Activated T-cell treated with anti-CD3 and anti-CD28 coated beads, Interleukin-2, amount 50 U/mL, for 4 hours (primary cell): Measurements from ENCODE around the gene SH3RF3. TPM values are rescaled to one million over a fixed set of nuclear protein-coding genes. Genes with fewer than 3 reads are reported as not detected.

ENCODE experiments used
- ATAC-seq, 2 donors: fragments of 200-7000 bp; cut with Tn5 transposase; one replicate each; pipeline ENCODE4 v1.10.0; 2021
- DNase-seq: peaks from one replicate; pipeline ENCODE4 v3.0.0-alpha.2; 2020
- H3K27me3 Mint-ChIP-seq: one replicate; pipeline ENCODE4 v1.8.0; 2021; ENCODE audit warnings: low read depth, mixed read lengths
- H3K36me3 Mint-ChIP-seq: one replicate; pipeline ENCODE4 v1.8.0; 2022; ENCODE audit warnings: mixed read lengths; ENCODE audit not compliant: insufficient read depth
- H3K4me1 Mint-ChIP-seq: one replicate; pipeline ENCODE4 v1.8.0; 2021; ENCODE audit warnings: low read depth, mixed read lengths
- H3K4me3 Mint-ChIP-seq: one replicate; pipeline ENCODE4 v1.8.0; 2021; ENCODE audit warnings: mild to moderate bottlenecking, moderate library complexity, mixed read lengths
- H3K9me3 Mint-ChIP-seq: one replicate; pipeline ENCODE4 v1.8.0; 2021; ENCODE audit warnings: mixed read lengths
- total RNA-seq, 3 donors: library from RNA; stranded (reverse); gene quantifications; one replicate each; pipeline ENCODE4 v1.2.1, GENCODE V29; 2021

SH3RF3 gene
- total RNA-seq, 3 donors from 2014 or later = 0.33 to 0.98 (median 0.89) TPM

- Mint-ChIP-seq H3K9me3 (no peaks in the 10 kb centered on the region), H3K36me3 (peaks cover 2% of the 10 kb centered on the region), H3K4me3 (no peak overlapping the region), H3K27me3 (peaks cover 2% of the 10 kb centered on the region), H3K4me1 (peaks cover 2% of the 10 kb centered on the region)
- no peak for DNase-seq
- no peak for ATAC-seq
These were observed 273.2 kb downstream of the SH3RF3 start for GRCh38 chr2:109402180-109402579.

DNA sequence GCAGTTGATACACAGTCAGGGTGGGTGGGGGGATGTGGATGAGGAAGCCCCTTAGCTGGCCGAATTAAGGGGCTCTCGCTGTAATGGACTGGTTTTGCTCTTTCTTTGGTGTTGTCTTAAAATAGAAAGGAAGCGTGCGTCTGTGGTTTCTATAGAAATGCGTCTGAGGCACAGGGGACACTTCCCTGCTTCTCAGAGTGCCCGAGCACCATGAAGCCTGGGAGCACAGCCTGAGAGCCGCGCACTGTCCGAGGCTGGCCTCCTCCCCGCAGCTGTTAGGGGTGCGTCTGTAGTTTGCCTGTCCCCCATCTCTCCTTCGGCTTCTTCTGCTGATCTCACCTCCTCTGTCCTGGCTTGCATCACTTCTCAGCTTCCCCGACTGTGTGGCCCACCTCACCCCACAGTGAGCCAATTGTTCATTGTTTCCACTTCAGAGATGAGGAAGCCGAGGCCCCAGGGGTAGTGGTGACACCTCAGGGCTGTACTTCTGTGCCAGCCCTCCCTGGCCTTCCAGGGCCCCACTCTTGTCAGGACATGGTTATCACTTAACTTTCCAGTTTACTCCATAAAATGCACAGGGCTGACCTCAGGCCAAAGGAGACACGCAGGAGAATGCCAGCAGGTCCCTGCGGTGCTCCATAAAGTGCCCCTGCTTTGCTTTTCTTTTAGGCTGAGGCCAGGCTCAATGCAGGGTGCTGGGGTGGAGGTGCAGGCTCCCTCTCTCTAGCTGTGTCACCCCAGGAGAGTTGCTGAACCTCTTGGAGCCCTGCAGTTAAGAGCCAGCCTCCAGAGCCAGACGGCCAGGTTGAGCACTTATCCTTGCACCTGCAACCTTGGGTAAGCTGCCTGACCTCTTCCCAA is 274.2 kb downstream of the SH3RF3 start:
- ATAC-seq = peak; percentile 36 to 47
- peaks cover 2% of the 10 kb centered on the region for H3K27me3 Mint-ChIP-seq
- no peaks in the 10 kb centered on the region for H3K4me1 Mint-ChIP-seq
- peaks cover 2% of the 10 kb centered on the region for H3K36me3 Mint-ChIP-seq
- no peaks in the 10 kb centered on the region for H3K9me3 Mint-ChIP-seq
- H3K4me3 Mint-ChIP-seq = no peak overlapping the region
- no peak for DNase-seq

DNA sequence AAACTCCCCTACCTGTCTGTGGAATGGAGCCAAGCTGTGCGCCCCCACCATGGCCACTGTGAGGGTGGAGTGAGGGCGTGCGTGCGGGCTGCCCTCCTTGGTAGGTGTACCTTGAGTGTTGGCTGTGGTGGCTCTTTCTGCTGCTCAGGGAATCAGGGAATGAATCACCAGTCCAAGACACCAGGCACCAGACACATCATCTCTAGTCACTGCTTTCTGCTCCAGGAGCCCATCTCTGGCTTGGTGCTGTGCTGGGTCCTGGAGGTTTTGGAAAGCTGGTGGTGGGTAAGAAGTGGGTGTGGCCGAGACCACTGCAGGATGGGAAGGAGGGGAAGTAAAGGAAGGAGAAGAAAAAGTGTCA is 274.8 kb downstream of the SH3RF3 start:
- Mint-ChIP-seq H3K9me3 (no peaks in the 10 kb centered on the region), H3K4me1 (no peaks in the 10 kb centered on the region), H3K36me3 (peaks cover 2% of the 10 kb centered on the region), H3K27me3 (peaks cover 2% of the 10 kb centered on the region), H3K4me3 (no peak overlapping the region)
- ATAC-seq (peak in 1 of 2 donors; percentile 24), DNase-seq (no peak)

DNA sequence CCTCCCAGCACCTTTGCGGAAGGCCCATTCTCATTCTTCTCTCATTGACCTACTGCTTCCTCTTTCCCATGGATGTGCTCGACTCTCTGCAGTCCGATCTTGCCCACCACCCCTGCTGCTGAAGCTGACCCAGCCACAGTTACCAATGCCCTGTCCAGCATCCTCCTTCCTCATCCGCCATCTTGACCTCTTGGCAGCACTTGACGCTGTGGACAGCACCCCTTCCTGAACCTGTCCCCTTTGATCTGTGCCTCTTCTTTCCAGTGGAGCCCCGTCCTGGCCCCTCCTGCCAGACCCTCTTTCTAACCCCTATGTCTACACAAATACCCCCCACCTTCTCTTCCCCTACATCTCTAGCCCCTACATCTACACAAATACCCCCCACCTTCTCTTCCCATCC is 275.7 kb downstream of the SH3RF3 start:
- no peak for DNase-seq
- no peak for ATAC-seq
- H3K4me3 Mint-ChIP-seq = no peak overlapping the region
- no peaks in the 10 kb centered on the region for H3K9me3 Mint-ChIP-seq
- no peaks in the 10 kb centered on the region for H3K4me1 Mint-ChIP-seq
- H3K27me3 Mint-ChIP-seq = peaks cover 2% of the 10 kb centered on the region
- H3K36me3 Mint-ChIP-seq = peaks cover 2% of the 10 kb centered on the region

- H3K4me3 Mint-ChIP-seq = no peak overlapping the region
- no peaks in the 10 kb centered on the region for H3K4me1 Mint-ChIP-seq
- no peak for ATAC-seq
- H3K36me3 Mint-ChIP-seq = peaks cover 2% of the 10 kb centered on the region
- no peaks in the 10 kb centered on the region for H3K9me3 Mint-ChIP-seq
- DNase-seq = no peak
- peaks cover 2% of the 10 kb centered on the region for H3K27me3 Mint-ChIP-seq
These were observed 276.9 kb downstream of the SH3RF3 start for GRCh38 chr2:109405873-109406272.

DNA sequence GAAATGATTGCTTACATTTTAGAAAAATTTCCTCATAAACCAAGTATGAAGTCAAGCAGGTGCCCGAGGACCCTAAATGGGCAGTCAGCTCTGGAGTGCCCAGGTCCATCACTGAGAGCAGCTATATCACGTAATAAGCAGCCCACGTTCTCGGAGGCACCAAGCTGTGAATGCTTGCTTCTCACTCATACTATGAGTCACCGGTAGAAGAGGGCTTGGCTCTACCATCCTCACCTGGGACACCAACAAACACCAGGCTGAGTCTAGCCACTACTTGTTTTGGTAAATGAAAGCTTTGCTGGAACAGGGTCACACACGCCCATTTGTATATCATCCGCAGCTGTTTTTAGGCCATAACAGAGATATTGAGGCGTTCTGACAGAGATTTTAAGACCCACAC is 277.3 kb downstream of the SH3RF3 start:
- DNase-seq (no peak), ATAC-seq (no peak)
- Mint-ChIP-seq H3K4me3 (no peak overlapping the region), H3K4me1 (no peaks in the 10 kb centered on the region), H3K27me3 (peaks cover 2% of the 10 kb centered on the region), H3K9me3 (no peaks in the 10 kb centered on the region), H3K36me3 (peaks cover 2% of the 10 kb centered on the region)

DNA sequence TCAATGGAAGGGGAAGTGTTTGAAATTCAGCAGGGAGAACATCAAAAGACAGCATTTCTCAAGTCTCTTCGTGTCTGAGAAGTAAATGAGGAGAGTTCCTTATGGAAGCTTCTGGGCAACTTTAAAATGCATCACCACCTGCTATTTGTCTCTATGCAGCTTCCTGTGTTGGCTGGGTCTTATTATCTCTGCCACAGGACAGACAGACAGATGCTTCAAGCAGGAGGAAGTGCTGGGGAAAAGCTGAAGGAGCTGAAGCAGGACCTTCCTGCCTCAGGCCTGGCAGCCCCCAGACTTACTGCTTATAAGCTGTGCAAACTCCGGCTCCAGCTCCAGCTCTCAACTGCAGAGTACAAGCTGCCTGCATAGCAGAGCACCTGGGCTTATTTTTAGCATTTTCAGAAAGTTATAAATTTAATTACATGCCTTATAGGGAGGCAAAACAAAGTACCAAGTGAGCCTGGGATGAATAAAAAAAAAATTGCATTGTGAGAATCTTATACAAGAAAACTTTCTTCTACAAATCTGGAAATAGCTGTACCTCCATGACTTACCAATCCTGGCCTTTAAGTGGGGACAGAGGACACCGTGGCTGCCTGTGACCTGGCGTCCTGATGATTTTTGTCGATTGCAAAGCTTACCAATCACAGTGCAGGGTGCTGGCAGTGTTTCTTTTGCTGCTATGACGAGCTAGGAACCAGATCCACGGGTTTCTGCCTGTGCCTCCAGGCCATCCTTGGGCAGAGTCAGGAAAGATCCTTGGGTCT is 278.5 kb downstream of the SH3RF3 start:
- DNase-seq (no peak), ATAC-seq (no peak)
- Mint-ChIP-seq H3K4me1 (no peaks in the 10 kb centered on the region), H3K36me3 (peaks cover 2% of the 10 kb centered on the region), H3K4me3 (no peak overlapping the region), H3K27me3 (peaks cover 2% of the 10 kb centered on the region), H3K9me3 (no peaks in the 10 kb centered on the region)

GRCh38 chr2:109408043-109408335 is 279.0 kb downstream of the SH3RF3 start:
- Mint-ChIP-seq H3K27me3 (peaks cover 2% of the 10 kb centered on the region), H3K4me3 (no peak overlapping the region), H3K9me3 (no peaks in the 10 kb centered on the region), H3K4me1 (no peaks in the 10 kb centered on the region), H3K36me3 (peaks cover 2% of the 10 kb centered on the region)
- DNase-seq = no peak
- ATAC-seq = no peak

DNA sequence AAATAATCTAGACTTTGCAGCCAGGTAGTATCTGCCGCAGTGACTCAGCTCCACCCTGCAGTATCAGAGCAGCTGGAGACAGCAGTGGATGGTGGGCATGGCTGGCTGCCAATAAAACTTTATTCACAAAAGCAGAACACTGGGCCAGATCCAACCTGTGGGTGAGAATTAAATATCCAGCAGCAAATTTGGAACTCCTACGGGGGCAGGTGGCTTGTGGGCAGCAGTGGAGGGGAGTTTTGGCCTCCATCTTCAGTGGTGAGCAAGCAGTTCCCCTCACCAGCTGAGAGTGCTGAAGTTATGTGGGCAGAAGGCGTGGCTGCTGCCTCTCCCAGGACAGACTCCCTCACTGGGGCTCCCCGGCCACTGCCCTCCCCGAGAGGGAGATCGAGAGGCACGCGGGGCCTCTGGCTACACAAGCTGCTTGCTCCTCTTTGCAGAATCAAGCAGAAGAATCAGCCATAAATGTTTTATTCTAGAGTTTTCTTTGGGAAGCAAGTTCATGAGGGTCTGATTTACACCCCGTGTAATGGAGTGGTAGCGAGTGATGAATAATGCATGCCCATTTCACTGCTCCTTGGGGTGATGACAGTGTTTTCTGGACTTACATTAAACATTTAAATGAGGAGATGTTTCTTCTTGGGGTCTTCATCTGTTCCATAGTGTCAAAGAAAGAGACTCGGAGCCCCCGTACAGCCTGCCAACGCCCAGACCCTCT is 280.5 kb downstream of the SH3RF3 start:
- Mint-ChIP-seq H3K27me3 (peaks cover 2% of the 10 kb centered on the region), H3K4me1 (no peaks in the 10 kb centered on the region), H3K9me3 (no peaks in the 10 kb centered on the region), H3K36me3 (peaks cover 2% of the 10 kb centered on the region), H3K4me3 (no peak overlapping the region)
- DNase-seq (no peak), ATAC-seq (no peak)

- Mint-ChIP-seq H3K4me1 (no peaks in the 10 kb centered on the region), H3K9me3 (no peaks in the 10 kb centered on the region), H3K4me3 (no peak overlapping the region), H3K36me3 (peaks cover 2% of the 10 kb centered on the region), H3K27me3 (peaks cover 2% of the 10 kb centered on the region)
- no peak for DNase-seq
- no peak for ATAC-seq
These were observed 281.2 kb downstream of the SH3RF3 start for GRCh38 chr2:109410039-109410815.

- ATAC-seq = no peak
- no peaks in the 10 kb centered on the region for H3K36me3 Mint-ChIP-seq
- no peak for DNase-seq
- H3K27me3 Mint-ChIP-seq = no peaks in the 10 kb centered on the region
- H3K9me3 Mint-ChIP-seq = no peaks in the 10 kb centered on the region
- H3K4me1 Mint-ChIP-seq = no peaks in the 10 kb centered on the region
- no peak overlapping the region for H3K4me3 Mint-ChIP-seq
These were observed 282.8 kb downstream of the SH3RF3 start for GRCh38 chr2:109411640-109412325.

DNA sequence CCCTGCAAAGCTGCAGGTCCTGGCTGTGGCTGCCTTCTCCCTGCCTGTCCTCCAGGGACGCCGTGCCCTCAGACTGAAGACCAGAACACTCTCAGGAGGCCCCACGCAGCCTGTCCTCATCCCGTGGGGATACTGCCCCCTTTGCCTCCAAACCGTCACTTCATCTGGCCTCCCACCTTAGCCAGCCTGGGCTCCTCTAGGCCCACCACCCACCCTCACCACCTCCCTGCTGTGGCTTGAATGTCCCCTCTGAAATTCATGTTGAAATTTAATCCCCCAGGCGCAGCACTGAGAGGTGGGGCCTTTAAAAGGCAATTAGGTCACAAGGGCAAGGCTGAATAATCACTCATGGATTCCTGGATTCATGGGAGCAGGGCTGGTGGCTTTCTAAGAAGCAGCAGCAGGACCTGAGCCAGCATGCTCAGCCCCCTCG is 286.6 kb downstream of the SH3RF3 start:
- no peaks in the 10 kb centered on the region for H3K27me3 Mint-ChIP-seq
- no peak for DNase-seq
- no peak for ATAC-seq

DNA sequence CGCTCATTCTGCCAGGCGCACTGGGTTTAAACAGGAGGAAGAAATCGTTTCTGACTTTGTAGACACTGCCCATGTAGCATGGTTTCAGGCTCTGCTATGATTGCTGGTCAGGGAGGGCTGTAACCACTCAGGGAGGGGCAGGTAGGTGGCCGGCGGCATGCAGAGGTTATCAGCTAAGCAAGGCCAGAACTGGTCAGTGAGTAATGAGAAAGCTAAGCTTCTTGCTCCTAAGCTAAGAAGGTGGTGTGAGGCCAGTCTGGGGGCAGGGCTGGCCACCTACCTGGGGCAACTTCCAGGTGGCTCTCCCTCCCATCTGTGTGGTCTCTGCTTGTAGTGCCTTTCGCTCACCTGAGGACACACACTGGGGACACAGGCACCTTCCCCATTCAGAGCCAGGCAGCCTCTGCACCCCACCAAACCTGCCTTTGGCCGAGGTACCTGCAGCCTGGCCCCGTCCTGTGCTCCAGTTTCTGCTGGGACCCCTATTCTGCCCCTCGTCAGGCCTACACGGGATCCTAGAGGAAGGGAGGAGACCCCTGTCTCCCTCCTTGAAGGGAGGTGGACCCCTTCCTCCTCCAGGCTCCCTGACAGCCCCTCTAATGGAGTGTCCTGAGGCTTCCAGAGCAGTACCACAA is 288.8 kb downstream of the SH3RF3 start:
- H3K4me1 Mint-ChIP-seq = no peaks in the 10 kb centered on the region
- H3K4me3 Mint-ChIP-seq = no peak overlapping the region
- ATAC-seq (no peak), DNase-seq (no peak)
- H3K36me3 Mint-ChIP-seq = no peaks in the 10 kb centered on the region
- no peaks in the 10 kb centered on the region for H3K9me3 Mint-ChIP-seq
- H3K27me3 Mint-ChIP-seq = no peaks in the 10 kb centered on the region

More for the DNA sequence above, 286.6 kb downstream of the SH3RF3 start:
- Mint-ChIP-seq H3K36me3 (no peaks in the 10 kb centered on the region), H3K4me3 (no peak overlapping the region), H3K9me3 (no peaks in the 10 kb centered on the region), H3K4me1 (no peaks in the 10 kb centered on the region)
